ENCODE results near the gene GATA5.

The GATA5 gene

GRCh38 chr20:62457831-62458230, 18.0 kb downstream of the GATA5 start:
- H3K4me3 ChIP-seq (replicated peaks; ENCODE audit: insufficient read depth, low read length), result no peak overlapping the region
- TF ChIP-seq POLR2AphosphoS5 (IDR thresholded peaks at IDR 0.05; ENCODE audit: low read depth) (no peak), GABPA (IDR thresholded peaks at IDR 0.05; ENCODE audit: low read depth) (no peak), REST (IDR thresholded peaks at IDR 0.05; ENCODE audit: insufficient replicate concordance, low read depth) (no peak), CTCF (IDR thresholded peaks at IDR 0.05; ENCODE audit: insufficient read depth, low read length) (no peak), SPI1 (IDR thresholded peaks at IDR 0.05; ENCODE audit: borderline replicate concordance, low read depth) (no peak)
- peaks cover 24% of the 10 kb centered on the region for H3K27me3 ChIP-seq (ENCODE audit: insufficient read depth, poor library complexity, severe bottlenecking)
- no peak for DNase-seq (ENCODE audit: low read depth in 1 of 2, low spot score in 1 of 2)
- H3K27ac ChIP-seq (replicated peaks), result no peak overlapping the region

- no peak for TF ChIP-seq CTCF (IDR thresholded peaks at IDR 0.05; ENCODE audit: insufficient read depth, low read length)
- no peak for TF ChIP-seq SPI1 (IDR thresholded peaks at IDR 0.05; ENCODE audit: borderline replicate concordance, low read depth)
- no peak for TF ChIP-seq POLR2AphosphoS5 (IDR thresholded peaks at IDR 0.05; ENCODE audit: low read depth)
- no peak for TF ChIP-seq GABPA (IDR thresholded peaks at IDR 0.05; ENCODE audit: low read depth)
- no peak for TF ChIP-seq REST (IDR thresholded peaks at IDR 0.05; ENCODE audit: insufficient replicate concordance, low read depth)
- peaks cover 24% of the 10 kb centered on the region for H3K27me3 ChIP-seq (ENCODE audit: insufficient read depth, poor library complexity, severe bottlenecking)
Observed at GRCh38 chr20:62457098-62457497, 18.7 kb downstream of the GATA5 start.

GRCh38 chr20:62455929-62456328, 19.9 kb downstream of the GATA5 start:
- H3K27ac ChIP-seq (replicated peaks), result no peak overlapping the region
- no peak for DNase-seq (ENCODE audit: low read depth in 1 of 2, low spot score in 1 of 2)
- TF ChIP-seq GABPA (IDR thresholded peaks at IDR 0.05; ENCODE audit: low read depth) (no peak), SPI1 (IDR thresholded peaks at IDR 0.05; ENCODE audit: borderline replicate concordance, low read depth) (no peak), POLR2AphosphoS5 (IDR thresholded peaks at IDR 0.05; ENCODE audit: low read depth) (no peak), REST (IDR thresholded peaks at IDR 0.05; ENCODE audit: insufficient replicate concordance, low read depth) (no peak), CTCF (IDR thresholded peaks at IDR 0.05; ENCODE audit: insufficient read depth, low read length) (no peak)
- H3K4me3 ChIP-seq (replicated peaks; ENCODE audit: insufficient read depth, low read length), result no peak overlapping the region
- H3K27me3 ChIP-seq (ENCODE audit: insufficient read depth, poor library complexity, severe bottlenecking), result peaks cover 24% of the 10 kb centered on the region

More at GRCh38 chr20:62457098-62457497, 18.7 kb downstream of the GATA5 start:
- H3K27ac ChIP-seq (replicated peaks), result no peak overlapping the region
- H3K4me3 ChIP-seq (replicated peaks; ENCODE audit: insufficient read depth, low read length), result no peak overlapping the region
- DNase-seq (ENCODE audit: low read depth in 1 of 2, low spot score in 1 of 2), result no peak
